K562 (cell line): ENCODE results near the gene SYNE1. TPM values are rescaled to one million over a fixed set of nuclear protein-coding genes. Genes with fewer than 3 reads are reported as not detected.

ENCODE experiments used
- ATAC-seq: fragments of 200-7000 bp; cut with Tn5 transposase; 3 replicates; pipeline ENCODE4 v1.9.1; 2020; ENCODE audit warnings: moderate library complexity
- BruUV-seq: library from RNA; stranded (reverse); fragments of 400-500 nt; replicated peaks from 2 replicates; lab custom pipeline; 2021; lab: Mats Ljungman, UMichigan
- CTCF ChIA-PET: fragments of 300-600 bp; formaldehyde crosslinking; extraction: SDS; loops from one replicate; lab custom pipeline; 2021; ENCODE audit warnings: low intra/inter-chr PET ratio; lab: Yijun Ruan, JAX
- POLR2A ChIA-PET: fragments of 300-600, 350-650 bp; sonication (Branson Sonifier 250); formaldehyde crosslinking; extraction: SDS; loops from one replicate; lab custom pipeline; 2021; ENCODE audit warnings: antibody characterized with exemption, inconsistent platforms; lab: Yijun Ruan, JAX
- DNase-seq, 4 experiments: peaks; one replicate each; pipeline versions ENCODE4 v3.0.0 to v3.0.0-alpha.2; 2011 to 2018; ENCODE audit warnings: low spot score in 3 of 4, mixed read lengths in 3 of 4; ENCODE audit errors: extremely low read depth in 1 of 4
- FAIRE-seq: peaks from 2 replicates; lab custom pipeline; 2011; peaks lifted over from hg19 to GRCh38; lab: Jason Lieb, UNC
- H2AFZ ChIP-seq: 2 replicates; pipeline ENCODE4 v1.6.0; 2011; ENCODE audit warnings: low read depth, low read length, control low read depth, inconsistent platforms
- H3K27ac ChIP-seq: fragments of 200-600 bp; 3 replicates; pipeline ENCODE4 v1.8.0; 2011; ENCODE audit warnings: low read depth, mild to moderate bottlenecking, control low read depth, inconsistent platforms, low read length, moderate library complexity, mixed read lengths; ENCODE audit errors: extremely low read depth
- H3K27me3 ChIP-seq, 2 experiments: fragments of 300-600 bp in 1 of 2; 2 replicates in 1 of 2; 3 replicates in 1 of 2; pipeline versions ENCODE4 v1.6.0 to v1.8.0; 2011; ENCODE audit warnings: inconsistent platforms in 2 of 2, low read length in 2 of 2, mild to moderate bottlenecking in 1 of 2, mixed read lengths in 1 of 2, moderate library complexity in 1 of 2; ENCODE audit not compliant: control insufficient read depth in 2 of 2, insufficient read depth in 2 of 2
- H3K36me3 ChIP-seq: fragments of 300-600 bp; 3 replicates; pipeline ENCODE4 v1.8.0; 2011; ENCODE audit warnings: mild to moderate bottlenecking, low read length, inconsistent platforms; ENCODE audit not compliant: control insufficient read depth, insufficient read depth
- H3K4me1 ChIP-seq, 2 experiments: fragments of 200-600 bp in 1 of 2; replicated peaks in 1 of 2; 2 replicates in 1 of 2; 3 replicates in 1 of 2; pipeline versions ENCODE4 v1.5.1 to v1.8.0; 2011; ENCODE audit warnings: inconsistent platforms in 2 of 2, low read length in 2 of 2, mild to moderate bottlenecking in 1 of 2, mixed read lengths in 1 of 2, moderate library complexity in 1 of 2; ENCODE audit not compliant: control insufficient read depth in 2 of 2, insufficient read depth in 2 of 2
- H3K4me2 ChIP-seq: 2 replicates; pipeline ENCODE4 v1.6.1; 2011; ENCODE audit warnings: low read length, control low read depth, inconsistent platforms, mixed read lengths; ENCODE audit not compliant: insufficient read depth
- H3K4me3 ChIP-seq: fragments of 200-600 bp; sonication (generic), shearing (Covaris generic); 2 replicates; pipeline ENCODE4 v1.5.1; 2016; ENCODE audit warnings: control low read depth, inconsistent platforms
- H3K79me2 ChIP-seq: fragments of 200-600 bp; 3 replicates; pipeline ENCODE4 v1.8.0; 2011; ENCODE audit warnings: low read length, inconsistent platforms; ENCODE audit not compliant: control insufficient read depth, insufficient read depth
- H3K9ac ChIP-seq, 2 experiments: 2 replicates each; pipeline versions ENCODE4 v1.6.0 to v1.6.1; 2011; ENCODE audit warnings: low read depth in 2 of 2, low read length in 2 of 2, control low read depth in 1 of 2, inconsistent platforms in 1 of 2, mild to moderate bottlenecking in 1 of 2, mixed read lengths in 1 of 2; ENCODE audit not compliant: insufficient read depth in 1 of 2
- H3K9me1 ChIP-seq: one replicate; pipeline ENCODE4 v1.6.0; 2011; ENCODE audit warnings: inconsistent platforms, mild to moderate bottlenecking, low read length, moderate library complexity; ENCODE audit not compliant: control insufficient read depth, insufficient read depth
- H3K9me3 ChIP-seq: replicated peaks from 2 replicates; pipeline ENCODE4 v1.5.1; 2011; ENCODE audit warnings: low read depth, low read length, inconsistent platforms; ENCODE audit not compliant: control insufficient read depth, insufficient read depth
- H4K20me1 ChIP-seq: replicated peaks from 2 replicates; pipeline ENCODE4 v1.6.1; 2011; ENCODE audit warnings: low read length, inconsistent platforms, mixed read lengths; ENCODE audit not compliant: control insufficient read depth, insufficient read depth
- CREB1 ChIP-seq, 2 experiments: sonication (generic) in 1 of 2; formaldehyde crosslinking in 1 of 2; IDR thresholded peaks; 2 replicates each; pipeline versions ENCODE4 v1.6.1 to v1.8.0; 2012 to 2022; ENCODE audit warnings: inconsistent platforms in 1 of 2, mild to moderate bottlenecking in 1 of 2, missing genetic modification reagents in 1 of 2, moderate library complexity in 1 of 2
- MCM5 ChIP-seq: fragments of 450-650 bp; IDR thresholded peaks from 2 replicates; pipeline ENCODE4 v1.6.1; 2016; ENCODE audit warnings: low read depth
- POLR2B ChIP-seq: fragments of 450-650 bp; IDR thresholded peaks from 2 replicates; pipeline ENCODE4 v1.6.1; 2018; ENCODE audit warnings: low read depth; ENCODE audit not compliant: partially characterized antibody
- RBFOX2 ChIP-seq: fragments of 200-400 bp; formaldehyde crosslinking; IDR thresholded peaks from 2 replicates; pipeline ENCODE4 v1.6.1; 2017; ENCODE audit warnings: low read depth, mild to moderate bottlenecking, low read length, moderate library complexity
- RCOR1 ChIP-seq, 2 experiments: IDR thresholded peaks; 2 replicates each; pipeline ENCODE4 v1.6.1; 2012; ENCODE audit warnings: low read depth in 2 of 2, low read length in 2 of 2, borderline replicate concordance in 1 of 2, improper control_type of control experiment in 1 of 2
- SMC3 ChIP-seq: conservative IDR thresholded peaks from 2 replicates; pipeline ENCODE4 v1.6.1; 2011; ENCODE audit warnings: low read depth, low read length, improper control_type of control experiment; ENCODE audit not compliant: insufficient read depth
- SP2 ChIP-seq: IDR thresholded peaks from 2 replicates; pipeline ENCODE4 v1.6.1; 2011; ENCODE audit warnings: mild to moderate bottlenecking, low read depth, low read length, moderate library complexity; ENCODE audit not compliant: poor library complexity, severe bottlenecking; ENCODE audit errors: extremely low read depth
- SUPT5H ChIP-seq: fragments of 450-650 bp; IDR thresholded peaks from 2 replicates; pipeline ENCODE4 v1.6.1; 2016
- ZEB2 ChIP-seq: fragments of 450-650 bp; IDR thresholded peaks from 2 replicates; pipeline ENCODE4 v1.6.1; 2016
- WGBS: fragments of 100-300 bp; shearing (Covaris generic); methylation state at CpG from one replicate; pipeline ENCODE4 v1.1.6; 2016; ENCODE audit warnings: low coverage, mixed read lengths; ENCODE audit not compliant: insufficient coverage; ENCODE audit errors: missing lambda C conversion rate; 5-methylcytosine and 5-hydroxymethylcytosine counted together
- in situ Hi-C: fragments of 300-500 bp; cut with MboI; formaldehyde crosslinking; loops from 4 replicates; pipeline ENCODE4 v1.15.0; 2018; ENCODE audit warnings: inconsistent platforms, mixed read lengths
- intact Hi-C: fragments of 100-400 bp; cut with micrococcal nuclease; formaldehyde crosslinking; loops from 2 replicates; pipeline ENCODE4 v1.14.2; 2022
- polyA plus RNA-seq, 8 experiments: library from polyadenylated mRNA; depleted of rRNA in 4 of 8; stranded (reverse) in 5 of 8; unstranded in 3 of 8; fragments of >200 nt; fragmentation: Nextera tagmentation in 2 of 8; fragmentation: Illumina TruSeq in 1 of 8; extraction: Ambion mirVana in 2 of 8; extraction: Trizol in 1 of 8; gene quantifications; 2 replicates each; pipeline versions ENCODE4 v1.2.1 to v1.2.3, GENCODE V29; 2011 to 2014; ENCODE audit warnings: inconsistent platforms in 1 of 8, missing spikeins in 1 of 8
- total RNA-seq, 7 experiments: library from RNA; depleted of rRNA in 6 of 7; stranded (reverse); fragments of >200 nt in 6 of 7; fragmentation: Illumina TruSeq in 2 of 7; extraction: Trizol in 2 of 7; gene quantifications; 2 replicates each; pipeline versions ENCODE4 v1.2.1 to v1.2.3, GENCODE V29; 2011 to 2021; ENCODE audit warnings: low replicate concordance in 1 of 7
- TF ChIP-seq, protein P1 (sequence below), 2 experiments: IDR thresholded peaks; 2 replicates each; pipeline ENCODE4 v1.6.1; 2012; ENCODE audit warnings: improper control_type of control experiment in 2 of 2, low read depth in 2 of 2, low read length in 2 of 2, borderline replicate concordance in 1 of 2
- TF ChIP-seq, protein P2 (sequence below), 2 experiments: fragments of 450-650 bp; IDR thresholded peaks; 2 replicates each; pipeline ENCODE4 v1.6.1; 2016
- TF ChIP-seq, protein P3 (sequence below): sonication (generic); formaldehyde crosslinking; IDR thresholded peaks from 2 replicates; pipeline ENCODE4 v1.8.0; 2023; ENCODE audit warnings: missing genetic modification reagents, mild to moderate bottlenecking, borderline replicate concordance

The SYNE1 gene
- total and polyA plus RNA-seq, 9 of the 15 experiments (the other 6 are each of a cell fraction or from before 2014, with no cell fraction given): under 0.01 to 0.42 (median 0.08) TPM; not detected in 1

DNA sequence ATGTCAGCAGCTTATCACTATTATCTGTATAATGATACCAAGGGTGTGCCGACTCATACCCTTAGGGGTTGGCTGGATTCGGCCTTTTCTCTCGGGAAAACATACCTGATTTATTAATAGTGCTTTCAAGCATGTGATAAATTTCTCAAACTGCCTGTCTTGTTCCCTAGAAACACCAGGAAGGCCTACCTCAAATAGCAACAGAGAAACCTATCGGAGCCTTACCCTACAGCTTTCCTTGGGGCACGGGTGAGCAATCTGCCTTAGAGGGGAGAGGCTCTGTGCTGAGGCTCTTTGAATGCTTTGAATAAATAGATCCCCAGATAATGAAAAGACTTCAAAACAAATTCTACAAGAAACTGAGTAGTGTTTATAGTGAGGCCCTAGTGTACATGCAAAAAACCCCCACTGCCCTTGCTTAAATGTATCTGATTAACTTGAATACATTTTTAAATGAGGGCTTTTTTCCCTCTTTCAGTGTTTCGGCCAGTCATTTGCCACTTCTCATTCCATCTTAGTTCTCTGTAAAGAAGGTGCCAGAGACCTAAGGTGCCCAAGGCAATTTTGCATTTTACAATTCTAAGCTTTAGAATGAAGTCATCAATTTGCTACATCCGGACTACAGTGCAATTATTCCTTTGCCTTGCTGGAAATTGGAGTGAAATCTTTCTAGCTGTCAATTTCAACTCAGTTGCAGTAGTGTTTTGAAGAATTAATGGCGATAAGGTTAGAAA is 509.6 kb downstream of the SYNE1 start:
- Histone ChIP-seq H3K4me2 (no peak overlapping the region), H3K4me3 (no peak overlapping the region), H4K20me1 (no peaks in the 10 kb centered on the region), H3K9me3 (no peaks in the 10 kb centered on the region), H2AFZ (no peak overlapping the region), H3K36me3 (no peaks in the 10 kb centered on the region), H3K79me2 (no peaks in the 10 kb centered on the region), H3K9me1 (no peaks in the 10 kb centered on the region), H3K27ac (no peak overlapping the region), H3K27me3 (peaks cover 2 to 6% of the 10 kb centered on the region in 2 experiments; a peak in 3 of 5 replicates), H3K4me1 (peaks cover 3% of the 10 kb centered on the region in 2 experiments; a peak in 2 of 5 replicates), H3K9ac (no peak overlapping the region)
- ATAC-seq (no peak), DNase-seq (no peak), FAIRE-seq (no peak)
- in situ Hi-C loops: no loop called here
- no TSS peak for BruUV-seq
- CTCF ChIA-PET: no interaction called here
- intact Hi-C loops: no loop called here
- 2% methylated on average over 8 of the region's 8 CpGs for WGBS
- POLR2A ChIA-PET: interaction anchor here (0.6 kb wide), 1 partner anchor 13 kb away, joined by 3 read pairs; no protein-coding TSS in a partner anchor
- TF ChIP-seq ZEB2 (no peak), RCOR1 (IDR thresholded peaks at IDR 0.05; ENCODE audit: borderline replicate concordance in 1 of 2, low read depth in 2 of 2, low read length in 2 of 2) (no peak), SP2 (no peak), SMC3 (no peak), SUPT5H (no peak), CREB1 (IDR thresholded peaks at IDR 0.05) (no peak), CREB1 (CRISPR knock-in tag; IDR thresholded peaks at IDR 0.05) (no peak), RBFOX2 (no peak), POLR2B (no peak), MCM5 (no peak)
- TF ChIP-seq, protein P1, sequence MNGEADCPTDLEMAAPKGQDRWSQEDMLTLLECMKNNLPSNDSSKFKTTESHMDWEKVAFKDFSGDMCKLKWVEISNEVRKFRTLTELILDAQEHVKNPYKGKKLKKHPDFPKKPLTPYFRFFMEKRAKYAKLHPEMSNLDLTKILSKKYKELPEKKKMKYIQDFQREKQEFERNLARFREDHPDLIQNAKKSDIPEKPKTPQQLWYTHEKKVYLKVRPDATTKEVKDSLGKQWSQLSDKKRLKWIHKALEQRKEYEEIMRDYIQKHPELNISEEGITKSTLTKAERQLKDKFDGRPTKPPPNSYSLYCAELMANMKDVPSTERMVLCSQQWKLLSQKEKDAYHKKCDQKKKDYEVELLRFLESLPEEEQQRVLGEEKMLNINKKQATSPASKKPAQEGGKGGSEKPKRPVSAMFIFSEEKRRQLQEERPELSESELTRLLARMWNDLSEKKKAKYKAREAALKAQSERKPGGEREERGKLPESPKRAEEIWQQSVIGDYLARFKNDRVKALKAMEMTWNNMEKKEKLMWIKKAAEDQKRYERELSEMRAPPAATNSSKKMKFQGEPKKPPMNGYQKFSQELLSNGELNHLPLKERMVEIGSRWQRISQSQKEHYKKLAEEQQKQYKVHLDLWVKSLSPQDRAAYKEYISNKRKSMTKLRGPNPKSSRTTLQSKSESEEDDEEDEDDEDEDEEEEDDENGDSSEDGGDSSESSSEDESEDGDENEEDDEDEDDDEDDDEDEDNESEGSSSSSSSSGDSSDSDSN (IDR thresholded peaks at IDR 0.05; ENCODE audit: borderline replicate concordance in 1 of 2, low read depth in 2 of 2, low read length in 2 of 2): no peak
- TF ChIP-seq, protein P2, sequence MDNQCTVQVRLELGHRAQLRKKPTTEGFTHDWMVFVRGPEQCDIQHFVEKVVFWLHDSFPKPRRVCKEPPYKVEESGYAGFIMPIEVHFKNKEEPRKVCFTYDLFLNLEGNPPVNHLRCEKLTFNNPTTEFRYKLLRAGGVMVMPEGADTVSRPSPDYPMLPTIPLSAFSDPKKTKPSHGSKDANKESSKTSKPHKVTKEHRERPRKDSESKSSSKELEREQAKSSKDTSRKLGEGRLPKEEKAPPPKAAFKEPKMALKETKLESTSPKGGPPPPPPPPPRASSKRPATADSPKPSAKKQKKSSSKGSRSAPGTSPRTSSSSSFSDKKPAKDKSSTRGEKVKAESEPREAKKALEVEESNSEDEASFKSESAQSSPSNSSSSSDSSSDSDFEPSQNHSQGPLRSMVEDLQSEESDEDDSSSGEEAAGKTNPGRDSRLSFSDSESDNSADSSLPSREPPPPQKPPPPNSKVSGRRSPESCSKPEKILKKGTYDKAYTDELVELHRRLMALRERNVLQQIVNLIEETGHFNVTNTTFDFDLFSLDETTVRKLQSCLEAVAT (IDR thresholded peaks at IDR 0.05): no peak
- TF ChIP-seq, protein P3, sequence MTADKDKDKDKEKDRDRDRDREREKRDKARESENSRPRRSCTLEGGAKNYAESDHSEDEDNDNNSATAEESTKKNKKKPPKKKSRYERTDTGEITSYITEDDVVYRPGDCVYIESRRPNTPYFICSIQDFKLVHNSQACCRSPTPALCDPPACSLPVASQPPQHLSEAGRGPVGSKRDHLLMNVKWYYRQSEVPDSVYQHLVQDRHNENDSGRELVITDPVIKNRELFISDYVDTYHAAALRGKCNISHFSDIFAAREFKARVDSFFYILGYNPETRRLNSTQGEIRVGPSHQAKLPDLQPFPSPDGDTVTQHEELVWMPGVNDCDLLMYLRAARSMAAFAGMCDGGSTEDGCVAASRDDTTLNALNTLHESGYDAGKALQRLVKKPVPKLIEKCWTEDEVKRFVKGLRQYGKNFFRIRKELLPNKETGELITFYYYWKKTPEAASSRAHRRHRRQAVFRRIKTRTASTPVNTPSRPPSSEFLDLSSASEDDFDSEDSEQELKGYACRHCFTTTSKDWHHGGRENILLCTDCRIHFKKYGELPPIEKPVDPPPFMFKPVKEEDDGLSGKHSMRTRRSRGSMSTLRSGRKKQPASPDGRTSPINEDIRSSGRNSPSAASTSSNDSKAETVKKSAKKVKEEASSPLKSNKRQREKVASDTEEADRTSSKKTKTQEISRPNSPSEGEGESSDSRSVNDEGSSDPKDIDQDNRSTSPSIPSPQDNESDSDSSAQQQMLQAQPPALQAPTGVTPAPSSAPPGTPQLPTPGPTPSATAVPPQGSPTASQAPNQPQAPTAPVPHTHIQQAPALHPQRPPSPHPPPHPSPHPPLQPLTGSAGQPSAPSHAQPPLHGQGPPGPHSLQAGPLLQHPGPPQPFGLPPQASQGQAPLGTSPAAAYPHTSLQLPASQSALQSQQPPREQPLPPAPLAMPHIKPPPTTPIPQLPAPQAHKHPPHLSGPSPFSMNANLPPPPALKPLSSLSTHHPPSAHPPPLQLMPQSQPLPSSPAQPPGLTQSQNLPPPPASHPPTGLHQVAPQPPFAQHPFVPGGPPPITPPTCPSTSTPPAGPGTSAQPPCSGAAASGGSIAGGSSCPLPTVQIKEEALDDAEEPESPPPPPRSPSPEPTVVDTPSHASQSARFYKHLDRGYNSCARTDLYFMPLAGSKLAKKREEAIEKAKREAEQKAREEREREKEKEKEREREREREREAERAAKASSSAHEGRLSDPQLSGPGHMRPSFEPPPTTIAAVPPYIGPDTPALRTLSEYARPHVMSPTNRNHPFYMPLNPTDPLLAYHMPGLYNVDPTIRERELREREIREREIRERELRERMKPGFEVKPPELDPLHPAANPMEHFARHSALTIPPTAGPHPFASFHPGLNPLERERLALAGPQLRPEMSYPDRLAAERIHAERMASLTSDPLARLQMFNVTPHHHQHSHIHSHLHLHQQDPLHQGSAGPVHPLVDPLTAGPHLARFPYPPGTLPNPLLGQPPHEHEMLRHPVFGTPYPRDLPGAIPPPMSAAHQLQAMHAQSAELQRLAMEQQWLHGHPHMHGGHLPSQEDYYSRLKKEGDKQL (CRISPR knock-in tag): no peak
